Islet of Langerhans (tissue), 1 donor: ENCODE results near the gene FHIT.
A peak's percentile ranks its signal among the peaks of the same experiment; 100 is the strongest.

Experiments used
- FAIRE-seq: peaks from one replicate; lab custom pipeline; 2011; peaks lifted over from hg19 to GRCh38; lab: Jason Lieb, UNC

FHIT gene

GRCh38 chr3:61169621-61170251, 81.5 kb downstream of the FHIT start:
- FAIRE-seq, result no peak

GRCh38 chr3:61168286-61168685, 83.0 kb downstream of the FHIT start:
- FAIRE-seq, result no peak

DNA sequence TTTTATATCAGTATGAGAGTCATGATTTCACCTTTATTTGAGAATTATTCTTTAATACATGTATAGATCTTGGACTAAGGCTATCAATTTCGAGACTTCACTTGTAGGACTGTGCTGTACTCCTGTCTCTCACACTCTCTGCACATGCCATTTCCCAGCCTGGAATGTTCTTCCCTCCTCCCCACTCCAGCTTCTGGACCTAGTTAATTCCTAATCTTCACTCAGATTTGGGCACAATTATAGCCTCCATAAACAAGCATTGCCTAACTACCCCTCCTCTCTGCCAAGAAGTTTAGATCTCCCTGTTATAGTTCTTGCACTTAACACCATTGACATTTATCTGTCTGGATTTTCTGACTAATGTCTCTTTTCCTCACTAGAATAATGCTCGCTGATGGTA, 88.3 kb downstream of the FHIT start:
- FAIRE-seq, result no peak

GRCh38 chr3:61158667-61159066, 92.6 kb downstream of the FHIT start:
- no peak for FAIRE-seq

GRCh38 chr3:61158216-61158615, 93.0 kb downstream of the FHIT start:
- no peak for FAIRE-seq

DNA sequence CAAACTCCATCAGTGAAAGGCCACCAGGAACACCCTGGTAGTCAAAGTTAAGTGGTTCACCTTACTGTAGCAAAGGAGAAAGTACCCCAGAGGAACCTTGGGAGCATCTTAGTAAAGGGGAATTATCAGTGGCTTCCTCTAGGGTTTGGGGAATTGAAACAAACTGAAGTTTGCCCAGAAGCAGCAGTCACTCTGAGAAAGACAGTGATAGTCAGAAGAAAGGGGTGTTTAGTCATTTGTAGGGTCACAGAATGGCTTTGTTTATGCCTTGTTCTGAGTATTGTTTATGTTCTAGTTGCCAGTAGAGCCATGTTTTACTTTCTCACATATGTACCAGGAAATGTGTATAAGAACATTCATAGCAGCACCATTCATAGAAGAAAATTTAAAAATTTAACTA, 93.8 kb downstream of the FHIT start:
- FAIRE-seq, result no peak

GRCh38 chr3:61155701-61156292, 95.5 kb downstream of the FHIT start:
- FAIRE-seq, result peak; percentile 33

DNA sequence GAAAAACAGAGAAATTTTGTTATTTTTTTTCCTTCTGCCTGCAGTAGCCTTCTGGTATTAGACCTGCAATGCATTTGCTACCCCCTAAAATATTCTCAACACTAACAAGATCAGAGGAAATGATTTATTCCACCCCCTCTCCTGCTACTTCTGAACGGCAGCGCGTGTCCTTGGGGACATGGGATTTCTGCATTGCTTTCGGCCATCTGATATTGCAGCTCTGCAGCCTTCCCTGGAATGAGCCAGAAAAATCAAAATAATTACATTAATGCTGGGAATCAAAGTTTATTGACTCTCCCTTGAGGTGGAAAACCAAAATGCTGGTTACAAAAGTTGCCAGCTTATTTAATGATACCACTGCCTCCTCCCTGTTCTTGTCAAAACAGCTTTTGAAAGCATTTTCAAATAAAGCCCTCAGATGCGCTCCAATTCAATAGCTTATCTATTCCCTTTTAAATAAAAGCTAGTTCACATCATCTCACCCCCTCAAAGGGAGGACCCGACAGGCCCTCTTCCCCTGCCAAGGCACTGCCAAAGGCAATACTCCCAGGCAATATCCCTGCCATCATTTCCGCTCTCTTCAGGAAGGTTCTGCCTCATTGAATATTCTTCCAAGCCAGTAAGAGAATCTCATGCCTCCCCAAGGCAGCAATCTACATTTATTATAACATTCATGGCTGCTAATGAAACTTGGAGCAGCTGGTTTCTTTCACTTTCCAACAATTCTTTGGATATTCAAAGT, 96.6 kb downstream of the FHIT start:
- FAIRE-seq, result no peak

DNA sequence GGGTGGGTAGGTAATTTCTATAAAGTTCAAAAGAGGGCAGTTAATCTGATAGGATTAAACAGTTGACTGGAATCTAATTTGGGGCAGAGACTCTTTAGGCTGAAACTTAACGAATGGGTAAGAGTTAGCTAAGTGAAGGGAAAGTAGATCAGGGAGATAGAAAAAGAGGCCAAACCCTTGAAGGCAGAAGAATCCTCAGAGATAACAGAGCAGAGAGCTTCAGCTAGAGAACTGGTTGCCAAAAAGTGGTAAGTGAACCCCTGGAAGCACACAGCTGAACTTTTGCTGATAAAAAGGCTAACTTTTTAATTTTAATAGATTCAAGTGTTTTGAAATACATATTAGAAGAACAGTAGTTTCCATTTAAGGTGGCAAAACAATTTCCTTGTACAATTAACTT, 99.2 kb downstream of the FHIT start:
- no peak for FAIRE-seq

- FAIRE-seq, result no peak
Measured at GRCh38 chr3:61149236-61149635, 102.0 kb downstream of the FHIT start.

GRCh38 chr3:61146010-61146890, 105.0 kb downstream of the FHIT start:
- peak; percentile 65 for FAIRE-seq

- no peak for FAIRE-seq
Measured at GRCh38 chr3:61141697-61142096, 109.6 kb downstream of the FHIT start.

- FAIRE-seq, result no peak
Measured at GRCh38 chr3:61141227-61141626, 110.0 kb downstream of the FHIT start.

- no peak for FAIRE-seq
Measured at GRCh38 chr3:61139686-61140085, 111.6 kb downstream of the FHIT start.

DNA sequence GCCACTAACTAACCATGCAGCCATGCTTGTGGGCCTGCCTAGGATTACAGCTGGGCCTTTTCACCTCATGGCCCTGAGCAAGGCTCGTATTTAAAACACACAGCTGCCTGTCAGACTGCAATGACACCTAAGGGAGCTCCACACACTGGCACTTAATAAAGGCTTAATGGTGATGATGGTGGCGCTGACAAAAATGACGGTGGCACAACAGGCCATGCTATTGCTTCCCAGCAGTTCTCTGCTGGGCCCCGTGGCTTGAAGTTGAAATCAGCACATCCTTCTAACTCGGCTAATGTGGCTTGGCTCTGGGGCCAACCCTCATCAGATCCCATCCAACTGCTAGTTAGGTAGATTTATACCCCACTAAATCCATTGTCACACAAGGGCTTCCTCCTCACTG, 112.9 kb downstream of the FHIT start:
- FAIRE-seq, result no peak

GRCh38 chr3:61136191-61136590, 115.1 kb downstream of the FHIT start:
- FAIRE-seq, result no peak

DNA sequence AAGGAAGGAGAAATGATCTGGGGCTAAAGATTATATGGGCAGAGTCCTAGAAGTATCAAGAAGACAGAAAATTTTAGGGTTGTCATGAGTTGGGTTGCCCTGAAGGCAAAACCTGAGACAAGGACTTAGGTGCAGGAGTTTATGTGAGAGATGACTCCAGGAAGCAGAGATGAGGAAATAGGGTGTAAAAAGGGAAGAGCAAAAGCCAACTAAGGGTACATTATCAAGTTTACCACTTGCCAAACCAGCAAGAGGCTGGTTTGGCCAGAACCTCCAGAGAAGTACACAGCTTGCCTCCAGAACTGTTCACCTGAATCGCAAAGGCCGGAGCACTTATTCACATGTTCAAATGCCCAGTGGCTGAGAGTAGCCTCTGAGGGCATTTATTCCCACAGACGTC, 116.7 kb downstream of the FHIT start:
- FAIRE-seq, result no peak

- FAIRE-seq, result no peak
Measured at GRCh38 chr3:61132062-61132461, 119.2 kb downstream of the FHIT start.

DNA sequence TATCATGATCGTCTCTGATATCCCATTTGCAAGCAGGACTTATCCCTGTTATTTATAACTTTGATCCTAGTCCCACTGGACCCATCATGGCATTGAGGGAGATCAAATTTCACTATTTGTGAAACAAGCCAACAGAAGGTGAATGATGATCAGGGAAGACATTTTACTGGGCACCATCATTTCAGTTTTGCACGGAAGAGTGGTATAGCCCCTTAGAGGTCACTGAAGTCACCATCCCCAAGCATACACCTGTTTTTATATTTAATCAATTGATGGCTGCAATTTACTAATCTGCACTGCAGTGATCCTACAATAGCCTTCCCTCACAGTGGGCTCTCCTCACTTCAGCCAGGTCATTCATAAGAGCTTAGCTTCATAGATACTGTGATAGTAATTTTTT, 132.4 kb downstream of the FHIT start:
- FAIRE-seq, result no peak

DNA sequence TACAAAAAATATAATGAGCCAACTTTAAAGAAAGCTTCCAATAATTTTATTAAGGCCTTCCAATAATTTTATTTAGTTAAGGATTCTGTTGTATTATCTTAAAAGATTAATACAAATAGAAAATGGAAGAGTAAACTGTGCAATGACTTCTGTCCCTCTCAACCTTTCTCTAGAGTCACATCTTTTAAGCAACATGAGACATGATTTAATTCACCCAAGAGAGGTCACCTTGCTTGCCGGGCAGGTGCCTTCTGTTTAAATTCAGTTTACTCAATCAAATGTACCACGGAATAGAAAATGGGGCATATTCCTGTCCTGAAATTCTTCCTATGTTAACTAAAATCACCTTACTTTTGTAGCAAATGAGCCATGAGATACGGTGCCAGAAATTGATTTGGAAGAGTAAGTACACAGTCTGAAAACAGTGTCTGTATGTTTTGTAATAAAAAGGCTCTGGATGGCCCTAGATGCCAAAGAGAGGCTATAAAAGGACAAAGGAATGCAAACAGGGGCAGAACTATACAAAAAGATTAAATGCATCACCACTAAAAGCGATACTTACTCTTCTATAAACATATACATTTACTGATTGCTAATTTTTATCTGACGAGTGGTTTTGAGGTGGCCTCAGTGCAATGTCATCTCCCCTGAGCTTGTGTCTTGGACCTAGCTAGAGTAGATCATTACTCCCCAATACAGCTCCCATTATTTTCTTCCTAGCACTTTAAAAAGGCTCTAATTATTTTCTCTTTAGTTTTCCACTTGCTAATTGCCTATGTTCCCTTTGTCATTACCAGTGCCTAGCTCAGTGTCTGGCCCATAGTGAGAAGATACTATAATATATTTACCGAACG, 134.0 kb downstream of the FHIT start:
- FAIRE-seq, result no peak

DNA sequence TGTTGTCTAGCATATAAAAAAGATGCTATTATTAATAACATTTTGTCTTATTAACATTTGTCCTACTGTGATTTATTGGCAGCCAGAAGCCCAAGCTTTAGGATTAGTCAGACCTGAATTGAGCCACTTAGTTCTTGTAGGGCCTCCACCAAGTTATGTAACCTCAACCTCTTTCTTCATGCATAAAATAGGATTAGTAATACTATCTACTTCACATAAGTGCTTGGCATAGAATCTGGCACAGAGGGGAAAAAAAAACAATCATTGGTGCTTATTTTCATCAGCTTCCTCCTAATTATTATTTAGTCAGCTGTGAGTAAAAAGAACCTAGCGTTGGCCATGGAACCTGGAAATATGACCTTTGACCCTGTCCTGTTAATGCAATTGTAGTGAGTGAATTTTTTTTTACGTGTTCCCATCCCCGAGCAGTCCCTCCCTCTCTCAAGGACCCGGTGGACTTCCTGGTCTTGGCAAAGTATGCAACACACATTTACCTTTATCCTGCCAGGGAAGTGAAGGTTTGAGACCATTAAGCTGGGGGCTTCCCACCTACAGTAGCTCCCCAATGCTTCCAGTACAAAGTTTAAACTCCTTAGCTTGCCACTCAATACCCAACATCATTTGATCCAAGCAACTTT, 136.8 kb downstream of the FHIT start:
- no peak for FAIRE-seq
